OCI-LY3 (cell line): ENCODE data around the gene DNMBP.

Experiments
- CTCF ChIP-seq: fragments of 200-600, 300-600 bp; sonication (generic); IDR thresholded peaks from 2 replicates; pipeline ENCODE4 v1.5.1; 2014; ENCODE audit warnings: antibody characterized with exemption, low read length, low read depth
- EZH2phosphoT487 ChIP-seq: fragments of 200-600 bp; shearing (Covaris generic); IDR thresholded peaks from 2 replicates; pipeline ENCODE4 v1.6.1; 2018; ENCODE audit warnings: antibody characterized with exemption, mixed run types, low read depth

- no peak for TF ChIP-seq CTCF
- no peak for TF ChIP-seq EZH2phosphoT487
Measured at GRCh38 chr10:99832439-99832838, 177.3 kb downstream of the DNMBP start.
